HepG2 (cell line): ENCODE data around the gene LNPK. TPM values are rescaled to one million over a fixed set of nuclear protein-coding genes. Genes with fewer than 3 reads are reported as not detected.
A peak's percentile ranks its signal among the peaks of the same experiment; 100 is the strongest.
"Not testable (repeated sequence)": the region's sequence is repeated elsewhere in the genome, so short reads cannot be mapped to it uniquely, and the experiment has no call there.

Source experiments
- ATAC-seq: fragments of 200-7000 bp; cut with Tn5 transposase; 3 replicates; pipeline ENCODE4 v1.9.1; 2020; ENCODE audit warnings: mild to moderate bottlenecking, moderate library complexity
- BruUV-seq: library from RNA; stranded (reverse); fragments of 400-500 nt; replicated peaks from 2 replicates; lab custom pipeline; 2021; lab: Mats Ljungman, UMichigan
- CTCF ChIA-PET: fragments of 300-600 bp; formaldehyde crosslinking; extraction: SDS; loops from one replicate; lab custom pipeline; 2021; ENCODE audit warnings: low total read pairs, inconsistent platforms, low intra/inter-chr PET ratio; lab: Yijun Ruan, JAX
- POLR2A ChIA-PET: fragments of 350-600 bp; sonication (Branson Sonifier 250); formaldehyde crosslinking; loops from one replicate; lab custom pipeline; 2020; ENCODE audit warnings: antibody characterized with exemption, inconsistent platforms; lab: Yijun Ruan, JAX
- DNase-seq: peaks from one replicate; pipeline ENCODE4 v3.0.0-alpha.2; 2015; ENCODE audit warnings: low spot score
- FAIRE-seq: peaks from 3 replicates; lab custom pipeline; 2011; peaks lifted over from hg19 to GRCh38; lab: Jason Lieb, UNC
- H2AFZ ChIP-seq: one replicate; pipeline ENCODE4 v1.6.1; 2011; ENCODE audit warnings: low read length, inconsistent platforms
- H3K27ac ChIP-seq: fragments of 300-600 bp; 3 replicates; pipeline ENCODE4 v1.8.0; 2011; ENCODE audit warnings: mixed run types, mild to moderate bottlenecking, mixed read lengths, low read length, inconsistent platforms; ENCODE audit not compliant: insufficient read depth; ENCODE audit errors: extremely low read length
- H3K27me3 ChIP-seq, 2 experiments: fragments of 200-600 bp in 1 of 2; 2 replicates in 1 of 2; 3 replicates in 1 of 2; pipeline versions ENCODE4 v1.6.0 to v1.8.0; 2011; ENCODE audit warnings: low read length in 2 of 2, mild to moderate bottlenecking in 2 of 2, moderate library complexity in 2 of 2, inconsistent platforms in 1 of 2; ENCODE audit not compliant: insufficient read depth in 2 of 2, control insufficient read depth in 1 of 2
- H3K36me3 ChIP-seq, 2 experiments: fragments of 200-600 bp in 1 of 2; replicated peaks in 1 of 2; 2 replicates in 1 of 2; 3 replicates in 1 of 2; pipeline versions ENCODE4 v1.5.1 to v1.8.0; 2011; ENCODE audit warnings: low read length in 2 of 2, inconsistent platforms in 1 of 2; ENCODE audit not compliant: insufficient read depth in 2 of 2, control insufficient read depth in 1 of 2
- H3K4me1 ChIP-seq: 2 replicates; pipeline ENCODE4 v1.5.1; 2012; ENCODE audit warnings: low read length, inconsistent platforms; ENCODE audit not compliant: insufficient read depth
- H3K4me2 ChIP-seq: 2 replicates; pipeline ENCODE4 v1.6.0; 2011; ENCODE audit warnings: low read depth, low read length, inconsistent platforms
- H3K4me3 ChIP-seq, 3 experiments: fragments of 200-600 bp in 1 of 3; sonication (generic), shearing (Covaris generic) in 1 of 3; replicated peaks in 1 of 3; 2 replicates each; pipeline ENCODE4 v1.5.1; 2011 to 2016; ENCODE audit warnings: low read length in 3 of 3, inconsistent platforms in 2 of 3, low read depth in 2 of 3, mild to moderate bottlenecking in 2 of 3, control low read depth in 1 of 3, mixed read lengths in 1 of 3; ENCODE audit not compliant: insufficient read depth in 1 of 3
- H3K79me2 ChIP-seq: one replicate; pipeline ENCODE4 v1.6.1; 2011; ENCODE audit warnings: low read length, inconsistent platforms; ENCODE audit not compliant: insufficient read depth
- H3K9ac ChIP-seq: 2 replicates; pipeline ENCODE4 v1.6.0; 2011; ENCODE audit warnings: mild to moderate bottlenecking, low read depth, low read length, inconsistent platforms; ENCODE audit not compliant: insufficient read depth
- H3K9me3 ChIP-seq: 2 replicates; pipeline ENCODE4 v1.5.1; 2012; ENCODE audit warnings: mild to moderate bottlenecking, low read length
- H4K20me1 ChIP-seq: 2 replicates; pipeline ENCODE4 v1.6.0; 2011; ENCODE audit warnings: inconsistent platforms, mild to moderate bottlenecking, low read length, moderate library complexity; ENCODE audit not compliant: insufficient read depth
- FOXP1 ChIP-seq, 2 experiments: fragments of 450-650 bp in 1 of 2; IDR thresholded peaks; 2 replicates each; pipeline ENCODE4 v1.6.1; 2017 to 2018; ENCODE audit warnings: antibody characterized with exemption in 1 of 2
- MZF1 ChIP-seq: sonication (generic); formaldehyde crosslinking; IDR thresholded peaks from 2 replicates; pipeline ENCODE4 v1.8.1; 2023; ENCODE audit warnings: mild to moderate bottlenecking, missing genetic modification reagents, borderline replicate concordance
- NR2F2 ChIP-seq: IDR thresholded peaks from 2 replicates; pipeline ENCODE4 v1.6.1; 2012; ENCODE audit warnings: low read depth, inconsistent platforms, borderline replicate concordance
- SOX13 ChIP-seq, 3 experiments: fragments of 450-650 bp in 1 of 3; sonication (generic) in 1 of 3; formaldehyde crosslinking in 1 of 3; IDR thresholded peaks in 2 of 3; conservative IDR thresholded peaks in 1 of 3; 2 replicates each; pipeline versions ENCODE4 v1.5.0 to v1.6.1; 2016 to 2020; ENCODE audit warnings: antibody characterized with exemption in 1 of 3, mild to moderate bottlenecking in 1 of 3, missing compliant biosample characterization in 1 of 3, missing genetic modification reagents in 1 of 3, moderate library complexity in 1 of 3
- SOX5 ChIP-seq: IDR thresholded peaks from 2 replicates; pipeline ENCODE4 v1.6.1; 2016; ENCODE audit warnings: borderline replicate concordance
- SOX6 ChIP-seq, 2 experiments: fragments of 450-650 bp in 1 of 2; sonication (generic) in 1 of 2; formaldehyde crosslinking in 1 of 2; IDR thresholded peaks; 2 replicates each; pipeline versions ENCODE4 v1.4.0 to v1.6.1; 2017 to 2020; ENCODE audit warnings: antibody characterized with exemption in 1 of 2, mild to moderate bottlenecking in 1 of 2, missing genetic modification reagents in 1 of 2
- TCF7 ChIP-seq: sonication (generic); IDR thresholded peaks from 2 replicates; pipeline ENCODE4 v1.6.1; 2016; ENCODE audit warnings: antibody characterized with exemption, low read depth
- TEAD3 ChIP-seq: optimal IDR thresholded peaks from 2 replicates; pipeline ENCODE3; 2016; ENCODE audit warnings: borderline replicate concordance
- ZFP36L1 ChIP-seq: sonication (generic); formaldehyde crosslinking; IDR thresholded peaks from 2 replicates; pipeline ENCODE4 v1.8.0; 2022; ENCODE audit warnings: mild to moderate bottlenecking, missing genetic modification reagents, moderate library complexity
- WGBS: methylation state at CpG from one replicate; pipeline ENCODE4 v1.1.6; 2017; ENCODE audit warnings: low lambda C conversion rate; 5-methylcytosine and 5-hydroxymethylcytosine counted together
- in situ Hi-C: cut with HindIII; loops from 2 replicates; pipeline ENCODE4 v1.10.0; 2017; ENCODE audit warnings: low pct_unique_long_range_greater_than_20kb; ENCODE audit not compliant: extremely low pct_ligation_motif_present
- intact Hi-C: fragments of 100-400 bp; cut with micrococcal nuclease; formaldehyde crosslinking; loops from one replicate; pipeline ENCODE4 v1.10.0; 2022; ENCODE audit not compliant: unreplicated experiment
- polyA plus RNA-seq, 8 experiments: library from polyadenylated mRNA; depleted of rRNA in 3 of 8; stranded (reverse) in 7 of 8; unstranded in 1 of 8; fragments of >200 nt; fragmentation: Illumina TruSeq in 4 of 8; extraction: Trizol in 4 of 8; gene quantifications; 2 replicates each; pipeline versions ENCODE4 v1.2.1 to v1.2.3, GENCODE V29; 2011 to 2016; ENCODE audit warnings: low read depth in 4 of 8, missing spikeins in 1 of 8, mixed read lengths in 1 of 8; ENCODE audit not compliant: insufficient read depth in 1 of 8
- total RNA-seq, 5 experiments: library from RNA; depleted of rRNA; stranded (reverse); fragments of >200 nt; fragmentation: Illumina TruSeq; extraction: Trizol; gene quantifications; 2 replicates each; pipeline ENCODE4 v1.2.3, GENCODE V29; 2016; ENCODE audit warnings: low read depth in 1 of 5
- TF ChIP-seq, protein P1 (sequence below): sonication (generic); formaldehyde crosslinking; IDR thresholded peaks from 2 replicates; pipeline ENCODE4 v1.5.0; 2020; ENCODE audit warnings: mild to moderate bottlenecking, missing genetic modification reagents, moderate library complexity
- TF ChIP-seq, protein P2 (sequence below): sonication (generic); formaldehyde crosslinking; IDR thresholded peaks from 2 replicates; pipeline ENCODE4 v1.4.0; 2020; ENCODE audit warnings: missing genetic modification reagents
- TF ChIP-seq, protein P3 (sequence below): IDR thresholded peaks from 2 replicates; pipeline ENCODE4 v1.4.0; 2020; ENCODE audit warnings: mild to moderate bottlenecking, missing genetic modification reagents
- TF ChIP-seq, protein P4 (sequence below): sonication (generic); formaldehyde crosslinking; conservative IDR thresholded peaks from 2 replicates; pipeline ENCODE4 v1.8.1; 2023; ENCODE audit warnings: missing genetic modification reagents

LNPK gene
- total and polyA plus RNA-seq, 2 of the 13 experiments (the other 11 are each of a cell fraction or from before 2014, with no cell fraction given): 25.4 to 26.1 TPM

DNA sequence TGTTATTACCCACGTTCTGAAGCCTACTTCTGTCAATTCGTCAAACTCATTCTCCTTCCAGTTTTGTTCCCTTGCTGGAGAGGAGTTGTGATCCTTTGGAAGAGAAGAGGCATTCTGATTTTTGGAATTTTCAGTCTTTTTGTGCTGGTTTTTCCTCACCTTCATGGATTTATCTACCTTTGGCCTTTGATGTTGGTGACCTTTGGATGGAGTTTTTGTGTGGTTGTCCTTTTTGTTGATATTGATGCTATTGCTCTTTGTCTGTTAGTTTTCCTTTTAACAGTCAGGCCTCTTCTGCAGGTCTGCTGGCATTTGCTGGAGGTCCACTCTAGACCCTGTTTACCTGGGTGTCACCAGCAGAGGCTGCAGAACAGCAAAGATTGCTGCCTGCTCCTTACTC lies 88.8 kb downstream of the LNPK start:
- H3K9me3 ChIP-seq; CTCF ChIA-PET; ATAC-seq; H3K36me3 ChIP-seq; FAIRE-seq; BruUV-seq; H4K20me1 ChIP-seq; in situ Hi-C loops; H3K79me2 ChIP-seq; H3K27me3 ChIP-seq; TF ChIP-seq SOX13, SOX6, FOXP1 (IDR thresholded peaks at IDR 0.05): not testable (repeated sequence)
- 48% methylated on average over 2 of the region's 2 CpGs for WGBS
- peak overlapping the region; percentile 86 for H3K4me2 ChIP-seq
- peak overlapping the region; percentile 6 for H2AFZ ChIP-seq
- POLR2A ChIA-PET: interaction anchor here (1.0 to 2.0 kb wide), 3 partner anchors 12 to 89 kb away, joined by 3 to 18 read pairs (median 6); partner anchors contain the start of gene LNPK
- peak overlapping the region; percentile 61 for H3K9ac ChIP-seq
- peaks cover 24% of the 10 kb centered on the region for H3K4me1 ChIP-seq
- H3K4me3 ChIP-seq: peak overlapping the region in 1 of 3 experiments; percentile 68; a peak in 2 of 6 replicates
- peak overlapping the region; percentile 75 for H3K27ac ChIP-seq
- intact Hi-C loops: loop anchor here (5.0 kb wide), 1 partner anchor 89 kb away; the partner anchor contains the start of gene LNPK
- peak; percentile 29 for DNase-seq
- TF ChIP-seq, protein P1, sequence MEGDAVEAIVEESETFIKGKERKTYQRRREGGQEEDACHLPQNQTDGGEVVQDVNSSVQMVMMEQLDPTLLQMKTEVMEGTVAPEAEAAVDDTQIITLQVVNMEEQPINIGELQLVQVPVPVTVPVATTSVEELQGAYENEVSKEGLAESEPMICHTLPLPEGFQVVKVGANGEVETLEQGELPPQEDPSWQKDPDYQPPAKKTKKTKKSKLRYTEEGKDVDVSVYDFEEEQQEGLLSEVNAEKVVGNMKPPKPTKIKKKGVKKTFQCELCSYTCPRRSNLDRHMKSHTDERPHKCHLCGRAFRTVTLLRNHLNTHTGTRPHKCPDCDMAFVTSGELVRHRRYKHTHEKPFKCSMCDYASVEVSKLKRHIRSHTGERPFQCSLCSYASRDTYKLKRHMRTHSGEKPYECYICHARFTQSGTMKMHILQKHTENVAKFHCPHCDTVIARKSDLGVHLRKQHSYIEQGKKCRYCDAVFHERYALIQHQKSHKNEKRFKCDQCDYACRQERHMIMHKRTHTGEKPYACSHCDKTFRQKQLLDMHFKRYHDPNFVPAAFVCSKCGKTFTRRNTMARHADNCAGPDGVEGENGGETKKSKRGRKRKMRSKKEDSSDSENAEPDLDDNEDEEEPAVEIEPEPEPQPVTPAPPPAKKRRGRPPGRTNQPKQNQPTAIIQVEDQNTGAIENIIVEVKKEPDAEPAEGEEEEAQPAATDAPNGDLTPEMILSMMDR (CRISPR knock-in tag): peak; percentile 33
- TF ChIP-seq, protein P2, sequence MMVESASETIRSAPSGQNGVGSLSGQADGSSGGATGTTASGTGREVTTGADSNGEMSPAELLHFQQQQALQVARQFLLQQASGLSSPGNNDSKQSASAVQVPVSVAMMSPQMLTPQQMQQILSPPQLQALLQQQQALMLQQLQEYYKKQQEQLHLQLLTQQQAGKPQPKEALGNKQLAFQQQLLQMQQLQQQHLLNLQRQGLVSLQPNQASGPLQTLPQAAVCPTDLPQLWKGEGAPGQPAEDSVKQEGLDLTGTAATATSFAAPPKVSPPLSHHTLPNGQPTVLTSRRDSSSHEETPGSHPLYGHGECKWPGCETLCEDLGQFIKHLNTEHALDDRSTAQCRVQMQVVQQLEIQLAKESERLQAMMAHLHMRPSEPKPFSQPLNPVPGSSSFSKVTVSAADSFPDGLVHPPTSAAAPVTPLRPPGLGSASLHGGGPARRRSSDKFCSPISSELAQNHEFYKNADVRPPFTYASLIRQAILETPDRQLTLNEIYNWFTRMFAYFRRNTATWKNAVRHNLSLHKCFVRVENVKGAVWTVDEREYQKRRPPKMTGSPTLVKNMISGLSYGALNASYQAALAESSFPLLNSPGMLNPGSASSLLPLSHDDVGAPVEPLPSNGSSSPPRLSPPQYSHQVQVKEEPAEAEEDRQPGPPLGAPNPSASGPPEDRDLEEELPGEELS (CRISPR knock-in tag): 0 out of 2 replicates have a peak, but pooled peaks have one; percentile 24
- 0 out of 2 replicates have a peak, but pooled peaks have one; percentile 3 for TF ChIP-seq NR2F2
- TF ChIP-seq, protein P3, sequence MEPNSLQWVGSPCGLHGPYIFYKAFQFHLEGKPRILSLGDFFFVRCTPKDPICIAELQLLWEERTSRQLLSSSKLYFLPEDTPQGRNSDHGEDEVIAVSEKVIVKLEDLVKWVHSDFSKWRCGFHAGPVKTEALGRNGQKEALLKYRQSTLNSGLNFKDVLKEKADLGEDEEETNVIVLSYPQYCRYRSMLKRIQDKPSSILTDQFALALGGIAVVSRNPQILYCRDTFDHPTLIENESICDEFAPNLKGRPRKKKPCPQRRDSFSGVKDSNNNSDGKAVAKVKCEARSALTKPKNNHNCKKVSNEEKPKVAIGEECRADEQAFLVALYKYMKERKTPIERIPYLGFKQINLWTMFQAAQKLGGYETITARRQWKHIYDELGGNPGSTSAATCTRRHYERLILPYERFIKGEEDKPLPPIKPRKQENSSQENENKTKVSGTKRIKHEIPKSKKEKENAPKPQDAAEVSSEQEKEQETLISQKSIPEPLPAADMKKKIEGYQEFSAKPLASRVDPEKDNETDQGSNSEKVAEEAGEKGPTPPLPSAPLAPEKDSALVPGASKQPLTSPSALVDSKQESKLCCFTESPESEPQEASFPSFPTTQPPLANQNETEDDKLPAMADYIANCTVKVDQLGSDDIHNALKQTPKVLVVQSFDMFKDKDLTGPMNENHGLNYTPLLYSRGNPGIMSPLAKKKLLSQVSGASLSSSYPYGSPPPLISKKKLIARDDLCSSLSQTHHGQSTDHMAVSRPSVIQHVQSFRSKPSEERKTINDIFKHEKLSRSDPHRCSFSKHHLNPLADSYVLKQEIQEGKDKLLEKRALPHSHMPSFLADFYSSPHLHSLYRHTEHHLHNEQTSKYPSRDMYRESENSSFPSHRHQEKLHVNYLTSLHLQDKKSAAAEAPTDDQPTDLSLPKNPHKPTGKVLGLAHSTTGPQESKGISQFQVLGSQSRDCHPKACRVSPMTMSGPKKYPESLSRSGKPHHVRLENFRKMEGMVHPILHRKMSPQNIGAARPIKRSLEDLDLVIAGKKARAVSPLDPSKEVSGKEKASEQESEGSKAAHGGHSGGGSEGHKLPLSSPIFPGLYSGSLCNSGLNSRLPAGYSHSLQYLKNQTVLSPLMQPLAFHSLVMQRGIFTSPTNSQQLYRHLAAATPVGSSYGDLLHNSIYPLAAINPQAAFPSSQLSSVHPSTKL (CRISPR knock-in tag): 0 out of 2 replicates have a peak, but pooled peaks have one; percentile 19
- peak in 1 of 2 experiments; percentile 76; a peak in 2 of 4 replicates for TF ChIP-seq SOX13 (CRISPR knock-in tag; conservative IDR thresholded peaks at IDR 0.05 in 1 of 2, IDR thresholded peaks at IDR 0.05 in 1 of 2)
- peak; percentile 52 for TF ChIP-seq TCF7
- 0 out of 2 replicates have a peak, but pooled peaks have one; percentile 42 for TF ChIP-seq MZF1 (CRISPR knock-in tag)
- TF ChIP-seq SOX6 (CRISPR knock-in tag; IDR thresholded peaks at IDR 0.05): 0 out of 2 replicates have a peak, but pooled peaks have one; percentile 26
- peak; percentile 78 for TF ChIP-seq SOX5 (CRISPR knock-in tag)
- TF ChIP-seq TEAD3 (CRISPR knock-in tag): peak; percentile 30
- TF ChIP-seq, protein P4, sequence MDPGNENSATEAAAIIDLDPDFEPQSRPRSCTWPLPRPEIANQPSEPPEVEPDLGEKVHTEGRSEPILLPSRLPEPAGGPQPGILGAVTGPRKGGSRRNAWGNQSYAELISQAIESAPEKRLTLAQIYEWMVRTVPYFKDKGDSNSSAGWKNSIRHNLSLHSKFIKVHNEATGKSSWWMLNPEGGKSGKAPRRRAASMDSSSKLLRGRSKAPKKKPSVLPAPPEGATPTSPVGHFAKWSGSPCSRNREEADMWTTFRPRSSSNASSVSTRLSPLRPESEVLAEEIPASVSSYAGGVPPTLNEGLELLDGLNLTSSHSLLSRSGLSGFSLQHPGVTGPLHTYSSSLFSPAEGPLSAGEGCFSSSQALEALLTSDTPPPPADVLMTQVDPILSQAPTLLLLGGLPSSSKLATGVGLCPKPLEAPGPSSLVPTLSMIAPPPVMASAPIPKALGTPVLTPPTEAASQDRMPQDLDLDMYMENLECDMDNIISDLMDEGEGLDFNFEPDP: 0 out of 2 replicates have a peak, but pooled peaks have one; percentile 49
- TF ChIP-seq FOXP1 (CRISPR knock-in tag; IDR thresholded peaks at IDR 0.05): peak; percentile 65
- TF ChIP-seq ZFP36L1 (CRISPR knock-in tag): 0 out of 2 replicates have a peak, but pooled peaks have one; percentile 17
